WTC11 (cell line): ENCODE measurements around the gene SYN1.

Experiments used
- ATF3 ChIP-seq: sonication (generic); formaldehyde crosslinking; conservative IDR thresholded peaks from 2 replicates; pipeline ENCODE4 v1.8.1; 2022; ENCODE audit warnings: mild to moderate bottlenecking, missing genetic modification reagents
- ATF6 ChIP-seq: sonication (generic); formaldehyde crosslinking; IDR thresholded peaks from 2 replicates; pipeline ENCODE4 v1.8.1; 2023; ENCODE audit warnings: mild to moderate bottlenecking, missing genetic modification reagents
- CTCF ChIP-seq: fragments of 200-600 bp; IDR thresholded peaks from 2 replicates; pipeline ENCODE4 v1.8.0; 2022; ENCODE audit warnings: antibody characterized with exemption
- ETV6 ChIP-seq: sonication (generic); formaldehyde crosslinking; IDR thresholded peaks from 2 replicates; pipeline ENCODE4 v1.8.1; 2022; ENCODE audit warnings: mild to moderate bottlenecking, missing genetic modification reagents
- MAX ChIP-seq: sonication (generic); formaldehyde crosslinking; IDR thresholded peaks from 2 replicates; pipeline ENCODE4 v1.8.0; 2022; ENCODE audit warnings: mild to moderate bottlenecking, missing genetic modification reagents
- SMAD3 ChIP-seq: sonication (generic); formaldehyde crosslinking; IDR thresholded peaks from 2 replicates; pipeline ENCODE4 v1.8.0; 2022; ENCODE audit warnings: missing genetic modification reagents, mild to moderate bottlenecking, borderline replicate concordance
- ZNF138 ChIP-seq: sonication (generic); formaldehyde crosslinking; conservative IDR thresholded peaks from 2 replicates; pipeline ENCODE4 v1.8.1; 2022; ENCODE audit warnings: mild to moderate bottlenecking, moderate library complexity, missing genetic modification reagents
- ZSCAN18 ChIP-seq: fragments of 250-450 bp; sonication (Bioruptor Pico); IDR thresholded peaks from 2 replicates; pipeline ENCODE4 v2.1.2; 2022; ENCODE audit warnings: mild to moderate bottlenecking, moderate library complexity

- TF ChIP-seq ZNF138 (CRISPR knock-in tag) (no peak), SMAD3 (CRISPR knock-in tag) (no peak), ZSCAN18 (CRISPR knock-in tag) (no peak), ETV6 (no peak), ATF3 (CRISPR knock-in tag) (no peak), CTCF (no peak), ATF6 (CRISPR knock-in tag) (no peak), MAX (no peak)
Measured at GRCh38 chrX:47572773-47573340, 46.8 kb downstream of the SYN1 start.
